HEK293 (cell line): ENCODE results near the gene HES7.

Experiments used
- CTCF ChIA-PET: fragments of 350-600 bp; formaldehyde crosslinking; extraction: SDS; loops from one replicate; lab custom pipeline; 2021; ENCODE audit warnings: antibody characterized with exemption; lab: Yijun Ruan, JAX
- POLR2A ChIA-PET: fragments of 300-600 bp; formaldehyde crosslinking; extraction: SDS; loops from one replicate; lab custom pipeline; 2020; ENCODE audit warnings: antibody characterized with exemption, inconsistent platforms; lab: Yijun Ruan, JAX
- H3K27ac ChIP-seq: fragments of 200-500 bp; sonication (Bioruptor generic); 2 replicates; pipeline ENCODE4 v1.5.1; 2014; ENCODE audit warnings: low read depth, low read length, control low read depth, inconsistent platforms; ENCODE audit errors: extremely low read depth
- H3K36me3 ChIP-seq, 2 experiments: fragments of 200-500 bp in 1 of 2; sonication (Bioruptor generic) in 1 of 2; 1 replicate in 1 of 2; 2 replicates in 1 of 2; pipeline ENCODE4 v1.5.1; 2014 to 2017; ENCODE audit warnings: inconsistent platforms in 2 of 2, low read length in 2 of 2; ENCODE audit not compliant: control insufficient read depth in 2 of 2, insufficient read depth in 1 of 2
- H3K4me1 ChIP-seq: fragments of 200-500 bp; sonication (Bioruptor generic); 2 replicates; pipeline ENCODE4 v1.5.1; 2014; ENCODE audit warnings: mild to moderate bottlenecking, low read length, inconsistent platforms; ENCODE audit not compliant: control insufficient read depth, insufficient read depth
- H3K4me3 ChIP-seq: 2 replicates; pipeline ENCODE4 v1.5.1; 2011; ENCODE audit warnings: low read depth, mild to moderate bottlenecking, control low read depth, low read length, moderate library complexity
- H3K9me3 ChIP-seq: fragments of 200-500 bp; sonication (Bioruptor generic); 2 replicates; pipeline ENCODE4 v1.5.1; 2014; ENCODE audit warnings: low read depth, low read length, inconsistent platforms; ENCODE audit not compliant: control insufficient read depth, insufficient read depth
- FEZF1 ChIP-seq: fragments of 450-650 bp; formaldehyde crosslinking; IDR thresholded peaks from 2 replicates; pipeline ENCODE4 v1.5.1; 2016; ENCODE audit warnings: missing biosample characterization, missing genetic modification characterization
- HOXA7 ChIP-seq: sonication (generic); formaldehyde crosslinking; IDR thresholded peaks from 2 replicates; pipeline ENCODE4 v1.8.1; 2022; ENCODE audit warnings: missing genetic modification reagents, borderline replicate concordance
- HOXC10 ChIP-seq: sonication (generic); formaldehyde crosslinking; IDR thresholded peaks from 2 replicates; pipeline ENCODE4 v1.8.1; 2023; ENCODE audit warnings: mild to moderate bottlenecking, missing genetic modification reagents
- KLF8 ChIP-seq: fragments of 450-650 bp; formaldehyde crosslinking; IDR thresholded peaks from 2 replicates; pipeline ENCODE4 v1.5.1; 2016; ENCODE audit warnings: missing biosample characterization, missing genetic modification characterization
- OSR2 ChIP-seq: fragments of 450-650 bp; formaldehyde crosslinking; IDR thresholded peaks from 2 replicates; pipeline ENCODE4 v1.5.1; 2016; ENCODE audit warnings: missing biosample characterization, missing genetic modification characterization
- PBX3 ChIP-seq: sonication (generic); formaldehyde crosslinking; IDR thresholded peaks from 2 replicates; pipeline ENCODE4 v1.8.1; 2022; ENCODE audit warnings: mild to moderate bottlenecking, moderate library complexity, missing genetic modification reagents
- PRDM1 ChIP-seq: fragments of 450-650 bp; formaldehyde crosslinking; IDR thresholded peaks from 2 replicates; pipeline ENCODE4; 2016; ENCODE audit warnings: missing biosample characterization, missing genetic modification characterization
- PRDM2 ChIP-seq: fragments of 450-650 bp; formaldehyde crosslinking; IDR thresholded peaks from 2 replicates; pipeline ENCODE4 v1.5.1; 2016; ENCODE audit warnings: missing biosample characterization, missing genetic modification characterization, borderline replicate concordance
- ZBTB44 ChIP-seq: fragments of 450-650 bp; IDR thresholded peaks from 2 replicates; pipeline ENCODE4 v1.5.1; 2018; ENCODE audit warnings: missing biosample characterization, mild to moderate bottlenecking, missing genetic modification characterization
- ZBTB8A ChIP-seq: fragments of 450-650 bp; formaldehyde crosslinking; IDR thresholded peaks from 2 replicates; pipeline ENCODE4 v1.5.1; 2016; ENCODE audit warnings: missing biosample characterization, missing genetic modification characterization
- ZNF114 ChIP-seq: fragments of 450-650 bp; formaldehyde crosslinking; IDR thresholded peaks from 2 replicates; pipeline ENCODE4 v1.5.0; 2017; ENCODE audit warnings: missing biosample characterization, missing genetic modification characterization
- ZNF248 ChIP-seq: fragments of 450-650 bp; formaldehyde crosslinking; IDR thresholded peaks from 2 replicates; pipeline ENCODE4 v1.5.1; 2017; ENCODE audit warnings: missing biosample characterization, missing genetic modification characterization
- ZNF449 ChIP-seq: fragments of 450-650 bp; formaldehyde crosslinking; IDR thresholded peaks from 2 replicates; pipeline ENCODE4 v1.5.1; 2017; ENCODE audit warnings: missing biosample characterization, mild to moderate bottlenecking, missing genetic modification characterization, moderate library complexity
- ZNF473 ChIP-seq: fragments of 450-650 bp; formaldehyde crosslinking; IDR thresholded peaks from 2 replicates; pipeline ENCODE4 v1.5.1; 2017; ENCODE audit warnings: missing biosample characterization, missing genetic modification characterization
- ZNF48 ChIP-seq: fragments of 450-650 bp; formaldehyde crosslinking; IDR thresholded peaks from 2 replicates; pipeline ENCODE4 v1.5.1; 2016; ENCODE audit warnings: missing biosample characterization, missing genetic modification characterization
- ZNF510 ChIP-seq: fragments of 450-650 bp; formaldehyde crosslinking; IDR thresholded peaks from 2 replicates; pipeline ENCODE4 v1.5.1; 2018; ENCODE audit warnings: mild to moderate bottlenecking, missing genetic modification characterization, missing biosample characterization; ENCODE audit not compliant: insufficient replicate concordance
- ZNF544 ChIP-seq: fragments of 450-650 bp; formaldehyde crosslinking; IDR thresholded peaks from 2 replicates; pipeline ENCODE4 v1.5.0; 2017; ENCODE audit warnings: missing biosample characterization, missing genetic modification characterization
- TF ChIP-seq, protein P1 (sequence below): fragments of 450-650 bp; formaldehyde crosslinking; IDR thresholded peaks from 2 replicates; pipeline ENCODE4 v1.5.1; 2016; ENCODE audit warnings: missing biosample characterization, missing genetic modification characterization

The HES7 gene

GRCh38 chr17:8153031-8153451 lies 29.1 kb upstream of the HES7 start:
- TF ChIP-seq PRDM1 (tag by site-specific recombination) (peak; percentile 43; the same call in 1 of the 2 replicates), HOXC10 (CRISPR knock-in tag) (no peak), ZNF449 (no peak), ZBTB44 (tag by site-specific recombination) (no peak), ZNF510 (tag by site-specific recombination) (no peak), ZNF48 (tag by site-specific recombination) (no peak)
- no peaks in the 10 kb centered on the region for H3K9me3 ChIP-seq
- peak overlapping the region; percentile 74; the same call in 1 of the 2 replicates for H3K27ac ChIP-seq
- H3K36me3 ChIP-seq = peaks cover 1 to 25% of the 10 kb centered on the region in 2 experiments; a peak in 2 of 3 replicates
- ChIA-PET POLR2A (interaction anchor here (1.3 to 2.0 kb wide), 4 partner anchors 10 to 57 kb away, joined by 4 to 16 read pairs (median 8); partner anchors contain the start of genes ALOXE3, AURKB and VAMP2), CTCF (interaction anchor here (0.7 to 3.2 kb wide), 3 partner anchors 34 to 344 kb away, joined by 4 to 15 read pairs (median 4); partner anchors contain the start of gene ALOXE3)
- H3K4me3 ChIP-seq = no peak overlapping the region
- peaks cover 25% of the 10 kb centered on the region for H3K4me1 ChIP-seq

DNA sequence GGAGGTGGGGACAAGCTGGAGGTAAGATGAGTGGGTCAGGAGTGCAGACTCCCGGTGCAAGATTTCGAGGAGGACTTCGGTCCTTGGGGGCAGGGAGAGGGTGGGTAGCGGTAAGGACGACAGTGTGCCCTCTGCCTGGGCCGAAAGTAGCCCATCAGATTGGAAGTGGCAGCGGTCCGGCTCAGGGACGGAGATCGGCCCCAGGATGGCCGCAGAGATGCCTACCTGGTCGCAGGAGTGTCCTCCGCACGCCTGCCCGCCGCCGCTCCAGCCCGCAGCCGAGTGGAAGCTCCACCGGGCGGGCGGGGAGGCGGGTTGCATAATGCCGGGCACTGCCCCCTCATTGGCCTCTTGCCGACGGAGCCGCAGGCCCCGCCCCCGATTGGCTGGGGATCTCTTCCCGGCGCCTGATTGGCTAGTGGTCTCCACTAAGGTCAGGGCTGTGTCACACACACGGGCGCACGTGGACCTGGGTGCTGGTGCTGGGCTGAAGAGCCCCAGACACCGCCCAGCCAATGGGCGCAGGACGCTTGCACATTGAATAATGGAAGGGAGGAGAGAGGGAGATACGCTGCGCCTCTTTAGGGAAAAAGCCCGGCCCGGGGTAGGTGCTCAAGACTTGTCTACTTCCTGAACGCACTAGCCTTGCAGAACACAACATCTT lies 28.3 kb upstream of the HES7 start, which contains the start of gene PER1:
TSS of gene PER1 (minus strand) at position 293 of the 664 bp plus-strand sequence. CDS start 1,698 bp downstream, outside the sequence.
- peaks cover 0 to 33% of the 10 kb centered on the region in 2 experiments; a peak in 2 of 3 replicates for H3K36me3 ChIP-seq
- CTCF ChIA-PET = interaction anchor here (0.6 to 3.8 kb wide), 4 partner anchors 13 to 1437 kb away, joined by 4 to 19 read pairs (median 10); partner anchors contain the start of gene ALOXE3
- H3K27ac ChIP-seq = peak within 1 kb of the TSS; percentile 74; the same call in 1 of the 2 replicates
- POLR2A ChIA-PET = interaction anchor here (1.0 kb wide), 1 partner anchor 21 kb away, joined by 3 read pairs; no protein-coding TSS in a partner anchor
- H3K4me3 ChIP-seq = peak within 1 kb of the TSS; percentile 44
- H3K4me1 ChIP-seq = peaks cover 25% of the 10 kb centered on the region
- H3K9me3 ChIP-seq = no peaks in the 10 kb centered on the region
- TF ChIP-seq OSR2 (tag by site-specific recombination) (no peak), ZNF114 (tag by site-specific recombination) (no peak), PRDM2 (tag by site-specific recombination) (no peak), PBX3 (CRISPR knock-in tag) (no peak), ZNF248 (no peak), KLF8 (peak; percentile 46; the same call in 1 of the 2 replicates), ZNF544 (tag by site-specific recombination) (no peak), FEZF1 (tag by site-specific recombination) (no peak), ZNF473 (tag by site-specific recombination) (no peak), ZBTB8A (tag by site-specific recombination) (peak; percentile 99), HOXA7 (no peak)
- TF ChIP-seq, protein P1, sequence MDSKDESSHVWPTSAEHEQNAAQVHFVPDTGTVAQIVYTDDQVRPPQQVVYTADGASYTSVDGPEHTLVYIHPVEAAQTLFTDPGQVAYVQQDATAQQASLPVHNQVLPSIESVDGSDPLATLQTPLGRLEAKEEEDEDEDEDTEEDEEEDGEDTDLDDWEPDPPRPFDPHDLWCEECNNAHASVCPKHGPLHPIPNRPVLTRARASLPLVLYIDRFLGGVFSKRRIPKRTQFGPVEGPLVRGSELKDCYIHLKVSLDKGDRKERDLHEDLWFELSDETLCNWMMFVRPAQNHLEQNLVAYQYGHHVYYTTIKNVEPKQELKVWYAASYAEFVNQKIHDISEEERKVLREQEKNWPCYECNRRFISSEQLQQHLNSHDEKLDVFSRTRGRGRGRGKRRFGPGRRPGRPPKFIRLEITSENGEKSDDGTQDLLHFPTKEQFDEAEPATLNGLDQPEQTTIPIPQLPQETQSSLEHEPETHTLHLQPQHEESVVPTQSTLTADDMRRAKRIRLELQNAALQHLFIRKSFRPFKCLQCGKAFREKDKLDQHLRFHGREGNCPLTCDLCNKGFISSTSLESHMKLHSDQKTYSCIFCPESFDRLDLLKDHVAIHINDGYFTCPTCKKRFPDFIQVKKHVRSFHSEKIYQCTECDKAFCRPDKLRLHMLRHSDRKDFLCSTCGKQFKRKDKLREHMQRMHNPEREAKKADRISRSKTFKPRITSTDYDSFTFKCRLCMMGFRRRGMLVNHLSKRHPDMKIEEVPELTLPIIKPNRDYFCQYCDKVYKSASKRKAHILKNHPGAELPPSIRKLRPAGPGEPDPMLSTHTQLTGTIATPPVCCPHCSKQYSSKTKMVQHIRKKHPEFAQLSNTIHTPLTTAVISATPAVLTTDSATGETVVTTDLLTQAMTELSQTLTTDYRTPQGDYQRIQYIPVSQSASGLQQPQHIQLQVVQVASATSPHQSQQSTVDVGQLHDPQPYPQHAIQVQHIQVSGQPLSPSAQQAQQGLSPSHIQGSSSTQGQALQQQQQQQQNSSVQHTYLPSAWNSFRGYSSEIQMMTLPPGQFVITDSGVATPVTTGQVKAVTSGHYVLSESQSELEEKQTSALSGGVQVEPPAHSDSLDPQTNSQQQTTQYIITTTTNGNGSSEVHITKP (tag by site-specific recombination) = peak; percentile 85
